ENCODE measurements around the gene SPOPL.

GRCh38 chr2:138502255-138503086 lies 901 bp downstream of the SPOPL start:
- TF ChIP-seq SP2 (tag by site-specific recombination; IDR thresholded peaks at IDR 0.05) (no peak; the same call in 1 of the 2 replicates), ZBTB26 (tag by site-specific recombination; optimal IDR thresholded peaks at IDR 0.05) (no peak), ZNF423 (tag by site-specific recombination; IDR thresholded peaks at IDR 0.05) (no peak), ZXDB (tag by site-specific recombination; IDR thresholded peaks at IDR 0.05) (0 out of 2 replicates have a peak, but pooled peaks have one; percentile 43)
